Right cardiac atrium (tissue), 5 donors: ENCODE results near the gene SAXO1. TPM values are rescaled to one million over a fixed set of nuclear protein-coding genes. Genes with fewer than 3 reads are reported as not detected.
"Not testable (repeated sequence)": the region's sequence is repeated elsewhere in the genome, so short reads cannot be mapped to it uniquely, and the experiment has no call there.

Source experiments
- ATAC-seq, 2 donors: fragments of 200-7000 bp; cut with Tn5 transposase; one replicate each; pipeline versions ENCODE4 v1.8.0 to v1.9.1; 2020; ENCODE audit warnings: moderate library complexity in 2 of 2, mild to moderate bottlenecking in 1 of 2
- DNase-seq, 3 donors: peaks; one replicate each; pipeline ENCODE4 v3.0.0-alpha.2; 2020
- H3K27ac ChIP-seq: one replicate; pipeline ENCODE4 v1.5.1; 2013; ENCODE audit warnings: mild to moderate bottlenecking, low read length, control low read depth, moderate library complexity
- H3K27me3 ChIP-seq: one replicate; pipeline ENCODE4 v1.6.1; 2013; ENCODE audit not compliant: control insufficient read depth, insufficient read depth
- H3K4me1 ChIP-seq: one replicate; pipeline ENCODE4 v1.6.1; 2013; ENCODE audit warnings: low read length; ENCODE audit not compliant: control insufficient read depth, insufficient read depth
- H3K4me3 ChIP-seq: one replicate; pipeline ENCODE4 v1.5.1; 2013; ENCODE audit warnings: low read length, control low read depth
- H3K9me3 ChIP-seq: one replicate; pipeline ENCODE4 v1.6.1; 2013; ENCODE audit warnings: low read length; ENCODE audit not compliant: control insufficient read depth
- WGBS: extraction: QIAGEN DNeasy Blood & Tissue Kit; methylation state at CpG from one replicate; pipeline ENCODE4 v1.1.7; 2013; 5-methylcytosine and 5-hydroxymethylcytosine counted together
- intact Hi-C, 4 donors: fragments of 100-400 bp; cut with DNase I; formaldehyde crosslinking; loops; one replicate each; pipeline versions ENCODE4 v1.11.0 to v1.14.0; 2022 to 2023
- polyA plus RNA-seq: library from polyadenylated mRNA; stranded (reverse); fragments of 200-250 nt; gene quantifications from one replicate; pipeline ENCODE4 v1.2.3, GENCODE V29; 2013
- total RNA-seq, 4 donors: library from RNA; stranded (reverse); fragmentation: NEBNext Ultra II Directional; extraction: Animal tissue kit (Norgen Biotek cat#: 25700); gene quantifications; one replicate each; pipeline ENCODE4 v1.2.1, GENCODE V29; 2021
- donor health status: healthy with polysubstance abuse.
- donor health status: DM: no; HTN: yes; CAD: no.
- donor health status: DM: no; HTN: no; CAD: no.
- donor health status: DM: no; HTN: yes; CAD: no; lungs with severe emphysema.
- donor health status: DM: yes; HTN: yes; CAD: no.

SAXO1 gene
- total and polyA plus RNA-seq, 5 donors = not detected

DNA sequence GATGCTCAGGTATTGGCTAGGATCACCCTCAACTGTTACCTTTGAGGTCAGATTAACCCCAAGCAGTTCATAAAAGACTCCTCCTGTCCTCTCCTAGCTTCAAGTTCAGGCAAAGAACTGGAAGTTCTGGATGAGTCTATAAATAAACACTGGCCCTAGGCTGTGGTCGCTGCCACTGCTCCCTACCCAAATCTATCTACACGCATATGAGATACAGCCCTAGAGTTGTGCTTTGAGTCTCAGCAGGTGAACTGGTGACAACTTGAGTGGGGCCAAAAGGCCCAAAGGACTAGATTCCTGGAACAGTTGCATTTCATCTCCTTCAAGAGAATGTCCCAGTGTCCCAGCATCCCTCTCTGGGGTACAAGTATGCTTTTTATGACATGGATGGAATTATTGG lies 62.6 kb downstream of the SAXO1 start:
- Histone ChIP-seq H3K9me3 (no peaks in the 10 kb centered on the region), H3K4me1 (peaks cover 4% of the 10 kb centered on the region), H3K4me3 (no peak overlapping the region), H3K27ac (no peak overlapping the region), H3K27me3 (no peaks in the 10 kb centered on the region)
- WGBS = 47% methylated on average over 2 of the region's 2 CpGs
- DNase-seq (no peak), ATAC-seq (peak in 1 of 2 donors; percentile 68)
- intact Hi-C loops = loop anchor here in 1 of 4 donors (10.0 kb wide), 1 partner anchor 106 kb away; no protein-coding TSS in a partner anchor

DNA sequence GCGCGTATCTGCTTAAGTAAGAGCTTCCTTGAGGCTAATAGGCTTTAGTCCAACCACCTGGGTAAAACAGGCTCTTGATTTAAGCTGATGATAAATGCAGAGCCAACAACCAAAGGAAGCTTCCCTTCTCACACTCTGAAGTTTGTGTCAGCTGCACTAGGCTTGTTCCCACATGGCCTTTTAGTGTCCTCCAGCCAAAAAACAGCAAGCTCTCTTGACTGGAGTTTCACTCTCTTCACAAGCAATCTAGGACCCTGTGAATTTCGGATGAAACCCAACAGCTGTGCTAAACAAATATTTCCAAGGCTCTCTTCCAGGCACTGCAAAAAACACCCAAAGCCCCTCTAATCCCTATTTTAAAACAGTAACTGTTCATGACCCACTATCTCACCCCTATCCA lies 63.9 kb downstream of the SAXO1 start:
- H3K4me1 ChIP-seq = peaks cover 4% of the 10 kb centered on the region
- peak in 1 of 2 donors; percentile 85 for ATAC-seq
- no peak overlapping the region for H3K27ac ChIP-seq
- no peaks in the 10 kb centered on the region for H3K27me3 ChIP-seq
- 43% methylated on average over 3 of the region's 3 CpGs for WGBS
- no peak overlapping the region for H3K4me3 ChIP-seq
- DNase-seq = no peak
- intact Hi-C loops = no loop called here
- no peaks in the 10 kb centered on the region for H3K9me3 ChIP-seq

DNA sequence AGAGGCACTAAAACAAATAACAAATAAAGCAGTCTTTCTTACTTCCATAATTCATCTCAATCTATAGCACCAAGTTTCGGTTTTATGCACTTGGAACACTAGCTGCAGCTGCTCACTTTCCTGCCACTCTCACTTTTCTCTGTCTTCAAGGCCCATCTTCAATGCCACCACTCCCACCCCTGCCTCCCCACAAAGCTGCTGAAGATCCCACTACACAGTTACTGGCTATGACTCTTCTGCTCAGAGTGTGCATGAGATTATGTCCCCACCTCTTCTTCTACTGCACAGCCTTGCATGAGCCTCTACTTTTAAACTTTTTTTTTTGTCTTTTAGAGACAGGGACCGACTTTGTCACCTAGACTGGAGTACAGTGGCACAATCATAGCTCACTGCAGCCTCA lies 77.4 kb downstream of the SAXO1 start:
- ATAC-seq (no peak), DNase-seq (no peak)
- no peak overlapping the region for H3K4me3 ChIP-seq
- no peaks in the 10 kb centered on the region for H3K27me3 ChIP-seq
- H3K4me1 ChIP-seq = no peaks in the 10 kb centered on the region
- H3K9me3 ChIP-seq = no peaks in the 10 kb centered on the region
- WGBS = 86% methylated on average over 2 of the region's 2 CpGs
- no peak overlapping the region for H3K27ac ChIP-seq
- intact Hi-C loops = loop anchor here in 1 of 4 donors (10.0 kb wide), 1 partner anchor 51 kb away; no protein-coding TSS in a partner anchor

DNA sequence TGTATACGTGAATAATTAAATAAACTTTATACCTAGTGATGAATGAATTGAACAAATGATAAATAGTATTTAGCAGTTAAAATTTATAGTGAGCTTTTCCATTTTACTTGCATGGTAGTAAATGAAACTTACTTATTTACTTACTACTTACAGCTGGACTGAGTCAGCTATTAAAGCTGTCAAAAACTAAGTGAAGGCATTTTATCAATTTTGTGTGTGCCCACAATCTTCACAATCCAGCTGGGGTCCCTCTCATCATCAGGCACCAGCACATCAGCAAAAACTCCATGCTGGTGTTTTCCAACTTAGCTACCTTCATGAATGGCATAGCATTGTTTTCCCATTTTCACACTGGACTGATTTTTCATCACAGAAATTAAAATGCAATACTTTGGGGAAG lies 81.1 kb downstream of the SAXO1 start:
- ATAC-seq = no peak
- intact Hi-C loops = loop anchor here in 1 of 4 donors (10.0 kb wide), 1 partner anchor 47 kb away; no protein-coding TSS in a partner anchor
- 87% methylated on average over 1 of the region's 1 CpG for WGBS
- Histone ChIP-seq H3K4me1 (no peaks in the 10 kb centered on the region), H3K4me3 (no peak overlapping the region), H3K27me3 (no peaks in the 10 kb centered on the region), H3K27ac (no peak overlapping the region), H3K9me3 (no peaks in the 10 kb centered on the region)
- DNase-seq = no peak

DNA sequence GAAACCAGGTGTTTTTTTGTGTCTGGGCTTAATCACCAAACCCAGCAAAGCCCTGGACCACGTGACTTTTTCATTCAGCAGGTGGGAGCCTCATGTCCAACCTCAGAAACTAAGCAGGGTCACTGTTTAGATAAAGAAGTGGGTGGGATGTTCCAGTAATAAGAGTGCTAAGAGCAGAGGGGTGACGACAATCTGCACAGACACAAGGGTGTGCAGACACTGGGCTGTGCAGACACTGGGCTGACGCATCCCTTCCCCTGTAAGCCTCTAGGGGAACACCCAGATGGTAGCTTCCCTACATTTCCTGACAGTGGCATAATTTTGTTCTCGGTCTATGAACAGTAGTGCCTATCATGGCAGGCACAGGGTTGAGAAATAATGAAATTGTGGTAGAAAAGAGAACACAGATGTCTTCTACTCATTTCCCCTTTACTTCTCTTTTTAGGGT lies 85.1 kb downstream of the SAXO1 start:
- intact Hi-C loops = no loop called here
- DNase-seq = no peak
- no peak overlapping the region for H3K27ac ChIP-seq
- H3K27me3 ChIP-seq = no peaks in the 10 kb centered on the region
- ATAC-seq = peak; percentile 34 to 62
- H3K4me3 ChIP-seq = no peak overlapping the region
- WGBS = 61% methylated on average over 4 of the region's 4 CpGs
- H3K9me3 ChIP-seq = no peaks in the 10 kb centered on the region
- H3K4me1 ChIP-seq = no peaks in the 10 kb centered on the region

DNA sequence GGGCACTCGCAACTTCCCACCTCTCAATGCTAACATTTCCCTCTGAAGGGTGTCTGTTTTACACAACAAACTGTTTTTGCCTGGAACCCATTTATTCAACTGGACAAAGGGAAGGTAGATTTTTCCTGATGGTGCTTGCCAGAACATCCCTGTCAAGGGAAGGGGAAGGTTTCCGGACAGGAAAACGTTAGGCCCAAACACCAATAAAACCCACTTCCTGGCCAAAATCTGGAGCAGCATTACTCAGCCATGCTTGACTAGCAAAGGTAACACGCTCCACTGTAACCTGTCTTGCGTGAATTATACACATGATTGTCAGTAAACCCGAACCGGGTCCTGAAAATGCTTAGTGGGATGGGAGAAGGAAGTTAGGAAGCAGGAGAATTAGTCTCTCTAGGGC lies 90.2 kb downstream of the SAXO1 start:
- H3K9me3 ChIP-seq = no peaks in the 10 kb centered on the region
- H3K27ac ChIP-seq = no peak overlapping the region
- 70% methylated on average over 7 of the region's 7 CpGs for WGBS
- H3K27me3 ChIP-seq = no peaks in the 10 kb centered on the region
- no peaks in the 10 kb centered on the region for H3K4me1 ChIP-seq
- no peak overlapping the region for H3K4me3 ChIP-seq
- ATAC-seq (peak in 1 of 2 donors; percentile 59), DNase-seq (no peak)
- intact Hi-C loops = no loop called here

DNA sequence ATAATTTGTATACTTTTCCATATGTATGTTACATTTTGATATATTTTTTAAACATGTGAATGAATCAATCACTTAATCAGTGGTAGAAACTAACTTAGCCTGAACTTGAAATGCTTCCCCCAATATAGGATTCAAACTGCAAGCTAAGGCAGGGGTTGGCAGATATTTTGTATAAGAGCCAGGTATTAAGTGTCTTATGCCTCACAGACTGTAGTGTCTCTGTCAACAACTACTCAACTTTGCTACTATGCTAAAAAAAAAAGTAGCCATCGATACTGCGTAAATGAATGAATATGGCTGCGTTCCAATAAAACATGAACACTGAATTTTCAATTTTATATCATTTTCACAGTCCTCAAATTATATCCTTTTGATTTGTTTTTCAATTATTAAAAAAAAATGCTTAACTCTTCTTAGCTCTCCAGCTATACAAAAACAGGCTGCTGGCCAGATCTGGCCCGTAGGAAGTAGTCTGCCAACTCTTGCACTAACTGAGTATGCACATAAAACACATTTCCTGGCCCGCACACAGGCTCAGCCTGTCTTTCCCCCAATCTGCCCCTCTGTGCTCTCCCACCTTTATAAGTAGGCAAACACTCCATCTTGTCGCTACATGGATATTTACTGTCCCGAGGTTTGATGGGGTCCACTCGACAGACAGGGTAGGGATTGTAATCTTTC lies 91.8 kb downstream of the SAXO1 start:
- no peaks in the 10 kb centered on the region for H3K4me1 ChIP-seq
- DNase-seq (no peak), ATAC-seq (no peak)
- H3K27me3 ChIP-seq = no peaks in the 10 kb centered on the region
- no peaks in the 10 kb centered on the region for H3K9me3 ChIP-seq
- no peak overlapping the region for H3K27ac ChIP-seq
- H3K4me3 ChIP-seq = no peak overlapping the region
- intact Hi-C loops = no loop called here
- 64% methylated on average over 8 of the region's 8 CpGs for WGBS

DNA sequence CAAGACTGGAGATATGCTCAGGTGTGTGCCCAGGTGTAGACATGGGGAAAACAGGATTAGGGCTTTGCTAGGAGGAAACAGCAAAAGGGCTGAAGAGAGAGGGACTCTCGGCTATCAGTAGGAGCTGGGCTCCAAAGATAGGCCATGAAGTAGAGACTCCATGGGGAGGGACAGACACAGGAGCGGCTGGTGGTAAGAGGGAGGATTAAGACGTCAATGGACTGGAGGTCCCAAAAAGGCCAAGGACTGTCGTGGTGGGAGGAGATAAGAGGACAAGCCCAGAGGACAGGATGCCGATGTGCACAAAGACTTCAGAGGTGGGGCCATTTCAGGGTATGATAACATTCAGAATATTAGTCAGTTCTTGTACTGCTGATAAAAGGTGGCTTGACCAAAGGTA lies 93.1 kb downstream of the SAXO1 start:
- H3K9me3 ChIP-seq = no peaks in the 10 kb centered on the region
- no peaks in the 10 kb centered on the region for H3K27me3 ChIP-seq
- intact Hi-C loops = no loop called here
- WGBS = 82% methylated on average over 5 of the region's 5 CpGs
- no peaks in the 10 kb centered on the region for H3K4me1 ChIP-seq
- H3K27ac ChIP-seq = no peak overlapping the region
- H3K4me3 ChIP-seq = no peak overlapping the region
- no peak for ATAC-seq
- no peak for DNase-seq

DNA sequence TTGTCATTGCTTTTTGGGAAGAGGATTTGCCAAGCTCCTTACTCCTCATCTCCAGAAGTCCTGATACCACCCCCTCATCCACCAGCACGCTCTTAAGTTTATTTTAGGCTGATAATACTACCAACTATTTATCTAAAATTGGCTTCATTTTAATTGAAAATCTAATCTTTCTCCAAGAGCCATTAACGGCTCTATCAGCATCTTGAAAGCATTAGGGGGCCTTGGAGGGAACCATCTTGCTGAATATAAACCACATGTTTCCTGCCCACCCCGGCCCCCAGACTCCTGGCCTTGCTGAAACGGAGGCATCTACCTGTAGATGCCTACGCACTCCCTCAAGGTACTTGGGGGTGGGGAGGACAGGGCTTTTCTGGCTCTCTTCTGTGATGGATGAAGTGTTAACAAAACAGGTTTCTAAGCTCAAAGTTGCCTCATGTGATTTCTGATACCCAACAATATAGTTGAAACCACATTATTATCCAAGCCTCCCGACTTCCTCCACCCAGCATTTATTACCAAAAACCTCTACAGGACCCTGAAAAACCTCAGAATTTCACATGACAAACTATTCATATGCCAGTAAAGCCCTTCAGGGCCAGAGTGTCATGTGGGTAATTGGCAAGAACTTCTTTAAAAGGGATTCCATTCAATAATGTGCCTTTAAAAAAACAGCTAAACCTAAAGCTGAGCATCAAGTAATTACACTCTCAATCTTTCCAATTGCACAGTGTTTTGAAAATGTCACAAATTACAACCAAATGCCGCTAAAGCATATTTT lies 96.7 kb downstream of the SAXO1 start:
- 64% methylated on average over 7 of the region's 7 CpGs for WGBS
- intact Hi-C loops = no loop called here
- ATAC-seq = no peak

DNA sequence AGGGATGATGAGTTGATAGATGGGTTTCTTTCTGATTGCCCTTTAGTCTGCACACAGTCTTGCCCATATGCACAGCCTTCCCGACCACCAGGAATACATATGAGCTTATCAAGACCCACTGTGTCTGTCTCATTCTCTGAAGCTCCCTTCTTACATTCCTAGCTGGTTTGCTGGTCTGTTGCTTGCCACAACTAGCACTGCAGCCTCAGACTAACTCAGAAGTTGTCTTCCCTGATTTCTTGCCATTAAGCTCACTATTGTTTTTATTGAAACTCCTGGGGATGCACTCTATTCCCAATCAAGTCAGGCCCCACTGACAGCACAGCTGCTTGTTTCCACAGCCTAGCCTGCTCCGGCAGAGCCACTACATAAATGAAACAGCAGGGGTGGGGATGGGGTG lies 97.5 kb downstream of the SAXO1 start:
- 74% methylated on average over 2 of the region's 2 CpGs for WGBS
- H3K9me3 ChIP-seq = no peaks in the 10 kb centered on the region
- H3K4me1 ChIP-seq = no peaks in the 10 kb centered on the region

More for the DNA sequence above, 96.7 kb downstream of the SAXO1 start:
- H3K4me3 ChIP-seq = no peak overlapping the region
- H3K9me3 ChIP-seq = no peaks in the 10 kb centered on the region
- H3K27me3 ChIP-seq = no peaks in the 10 kb centered on the region
- H3K27ac ChIP-seq = no peak overlapping the region
- H3K4me1 ChIP-seq = no peaks in the 10 kb centered on the region
- DNase-seq = no peak

DNA sequence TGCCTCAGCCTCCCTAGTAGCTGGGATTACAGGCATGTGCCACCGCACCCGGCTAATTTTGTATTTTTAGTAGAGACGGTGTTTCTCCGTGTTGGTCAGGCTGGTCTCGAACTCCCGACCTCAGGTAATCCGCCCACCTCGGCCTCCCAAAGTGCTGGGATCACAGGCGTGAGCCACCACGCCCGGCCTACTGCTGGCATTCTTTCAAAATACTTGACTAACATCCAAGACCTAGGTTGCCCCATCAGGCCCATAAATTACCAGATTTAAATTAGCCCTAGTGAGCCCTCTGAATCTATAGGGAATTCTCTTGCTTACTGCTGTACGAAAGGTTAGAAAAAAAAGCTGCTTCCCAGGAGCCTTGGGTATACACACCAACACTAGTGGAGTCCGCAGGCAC lies 102.4 kb downstream of the SAXO1 start:
- H3K4me3 ChIP-seq, DNase-seq, intact Hi-C loops, H3K27me3 ChIP-seq, H3K27ac ChIP-seq, ATAC-seq, H3K9me3 ChIP-seq, H3K4me1 ChIP-seq: not testable (repeated sequence)
- 88% methylated on average over 13 of the region's 13 CpGs for WGBS

More for the DNA sequence above, 97.5 kb downstream of the SAXO1 start:
- Histone ChIP-seq H3K27me3 (no peaks in the 10 kb centered on the region), H3K27ac (no peak overlapping the region), H3K4me3 (no peak overlapping the region)
- DNase-seq (no peak), ATAC-seq (no peak)
- intact Hi-C loops = no loop called here
